Neural progenitor cell (in vitro differentiated cells): ENCODE measurements around the gene UBE2L5.

ENCODE experiments used
- EZH2phosphoT487 ChIP-seq: fragments of 200-600 bp; sonication (generic); IDR thresholded peaks from 2 replicates; pipeline ENCODE4 v1.6.1; 2017; ENCODE audit warnings: antibody characterized with exemption
- TF ChIP-seq, protein P1 (sequence below): fragments of 200-600 bp; sonication (generic); IDR thresholded peaks from 2 replicates; pipeline ENCODE4 v1.5.1; 2017; ENCODE audit warnings: antibody characterized with exemption, mild to moderate bottlenecking

DNA sequence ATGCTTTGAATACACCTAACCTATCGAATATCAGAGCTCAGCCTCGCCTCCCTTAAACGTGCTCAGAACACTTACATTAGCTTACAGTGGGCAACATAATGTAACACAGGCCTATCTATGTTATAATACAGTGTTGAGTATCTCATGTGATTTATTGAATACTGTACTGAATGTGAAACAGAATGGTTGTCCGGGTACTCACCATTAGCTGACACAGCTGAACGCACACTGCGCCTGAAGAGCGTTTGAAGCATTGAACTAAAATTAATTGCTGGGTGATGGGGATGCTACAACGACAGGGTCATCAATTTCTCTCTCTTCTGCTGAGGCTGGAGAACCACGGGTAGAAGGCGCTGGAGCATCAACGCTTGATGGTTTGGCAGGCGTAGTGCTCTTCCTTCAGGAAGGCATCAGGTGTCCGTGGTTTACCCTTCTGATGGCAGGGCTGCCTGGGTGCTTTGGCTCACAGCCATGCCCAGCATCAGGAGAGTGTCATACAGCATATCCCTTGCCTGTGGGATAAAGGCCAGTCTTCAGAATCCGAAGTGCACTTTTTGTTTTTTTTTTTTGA, 46.9 kb upstream of the UBE2L5 start:
- TF ChIP-seq, protein P1, sequence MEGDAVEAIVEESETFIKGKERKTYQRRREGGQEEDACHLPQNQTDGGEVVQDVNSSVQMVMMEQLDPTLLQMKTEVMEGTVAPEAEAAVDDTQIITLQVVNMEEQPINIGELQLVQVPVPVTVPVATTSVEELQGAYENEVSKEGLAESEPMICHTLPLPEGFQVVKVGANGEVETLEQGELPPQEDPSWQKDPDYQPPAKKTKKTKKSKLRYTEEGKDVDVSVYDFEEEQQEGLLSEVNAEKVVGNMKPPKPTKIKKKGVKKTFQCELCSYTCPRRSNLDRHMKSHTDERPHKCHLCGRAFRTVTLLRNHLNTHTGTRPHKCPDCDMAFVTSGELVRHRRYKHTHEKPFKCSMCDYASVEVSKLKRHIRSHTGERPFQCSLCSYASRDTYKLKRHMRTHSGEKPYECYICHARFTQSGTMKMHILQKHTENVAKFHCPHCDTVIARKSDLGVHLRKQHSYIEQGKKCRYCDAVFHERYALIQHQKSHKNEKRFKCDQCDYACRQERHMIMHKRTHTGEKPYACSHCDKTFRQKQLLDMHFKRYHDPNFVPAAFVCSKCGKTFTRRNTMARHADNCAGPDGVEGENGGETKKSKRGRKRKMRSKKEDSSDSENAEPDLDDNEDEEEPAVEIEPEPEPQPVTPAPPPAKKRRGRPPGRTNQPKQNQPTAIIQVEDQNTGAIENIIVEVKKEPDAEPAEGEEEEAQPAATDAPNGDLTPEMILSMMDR: no peak
- no peak for TF ChIP-seq EZH2phosphoT487
